ENCODE data around the gene RNPEPL1. TPM values are rescaled to one million over a fixed set of nuclear protein-coding genes. Genes with fewer than 3 reads are reported as not detected.
A peak's percentile ranks its signal among the peaks of the same experiment; 100 is the strongest.

Gene RNPEPL1
- total and polyA plus RNA-seq, 7 donors: 48.8 to 79.6 (median 59.4) TPM

- no peaks in the 10 kb centered on the region for H3K9me3 ChIP-seq
- WGBS, 3 donors: 92 to 94% (median 92%) methylated on average over 11 of the region's 11 CpGs
- no peaks in the 10 kb centered on the region for H3K27me3 ChIP-seq (ENCODE audit: insufficient read depth in 3 of 3, low read length in 2 of 3)
- no peaks in the 10 kb centered on the region for H3K4me1 ChIP-seq
- ATAC-seq: no peak
- DNase-seq: peak; percentile 4 to 36
- no peak overlapping the region for H3K27ac ChIP-seq
- H3K36me3 ChIP-seq (ENCODE audit: insufficient read depth in 1 of 2, low read depth in 1 of 2): peaks cover 0 to 28% of the 10 kb centered on the region in 2 donors
- intact Hi-C loops (cut with DNase I): no loop called here
- no peak for TF ChIP-seq CTCF (IDR thresholded peaks at IDR 0.05)
- H3K4me3 ChIP-seq: no peak overlapping the region
Observed at GRCh38 chr2:240601831-240602160, 33.5 kb downstream of the RNPEPL1 start.

GRCh38 chr2:240602266-240603050 lies 34.2 kb downstream of the RNPEPL1 start:
- Histone ChIP-seq H3K4me3 (no peak overlapping the region), H3K9me3 (no peaks in the 10 kb centered on the region), H3K4me1 (no peaks in the 10 kb centered on the region), H3K27me3 (ENCODE audit: insufficient read depth in 3 of 3, low read length in 2 of 3) (no peaks in the 10 kb centered on the region), H3K27ac (no peak overlapping the region), H3K36me3 (ENCODE audit: insufficient read depth in 1 of 2, low read depth in 1 of 2) (peaks cover 0 to 26% of the 10 kb centered on the region in 2 donors)
- ATAC-seq: no peak
- 88 to 93% (median 90%) methylated on average over 24 to 32 of the region's 32 CpGs for WGBS, 3 donors
- peak; percentile 7 to 56 for DNase-seq
- no peak for TF ChIP-seq CTCF (IDR thresholded peaks at IDR 0.05)
- intact Hi-C loops (cut with DNase I): no loop called here

GRCh38 chr2:240603081-240603835 lies 35.0 kb downstream of the RNPEPL1 start:
- intact Hi-C loops (cut with DNase I): no loop called here
- ATAC-seq (no peak), DNase-seq (peak; percentile 12 to 49)
- Histone ChIP-seq H3K4me3 (no peak overlapping the region), H3K27ac (no peak overlapping the region), H3K9me3 (no peaks in the 10 kb centered on the region), H3K27me3 (ENCODE audit: insufficient read depth in 3 of 3, low read length in 2 of 3) (no peaks in the 10 kb centered on the region), H3K4me1 (no peaks in the 10 kb centered on the region), H3K36me3 (ENCODE audit: insufficient read depth in 1 of 2, low read depth in 1 of 2) (peaks cover 0 to 18% of the 10 kb centered on the region in 2 donors)
- no peak for TF ChIP-seq CTCF (IDR thresholded peaks at IDR 0.05)
- WGBS, 3 donors: 88 to 93% (median 89%) methylated on average over 22 of the region's 22 CpGs

GRCh38 chr2:240603846-240604245 lies 35.6 kb downstream of the RNPEPL1 start:
- peak; percentile 8 to 43 for DNase-seq
- intact Hi-C loops (cut with DNase I): no loop called here
- peak in 1 of 4 donors; percentile 11 for ATAC-seq
- H3K4me3 ChIP-seq: no peak overlapping the region
- 88 to 90% (median 89%) methylated on average over 10 of the region's 10 CpGs for WGBS, 3 donors
- no peaks in the 10 kb centered on the region for H3K27me3 ChIP-seq (ENCODE audit: insufficient read depth in 3 of 3, low read length in 2 of 3)
- no peaks in the 10 kb centered on the region for H3K9me3 ChIP-seq
- no peak for TF ChIP-seq CTCF (IDR thresholded peaks at IDR 0.05)
- H3K27ac ChIP-seq: no peak overlapping the region
- H3K36me3 ChIP-seq (ENCODE audit: insufficient read depth in 1 of 2, low read depth in 1 of 2): peaks cover 0 to 12% of the 10 kb centered on the region in 2 donors
- H3K4me1 ChIP-seq: no peaks in the 10 kb centered on the region

All from psoas muscle (tissue), 8 donors.